ENCODE data around the gene KISS1R.

The KISS1R gene

DNA sequence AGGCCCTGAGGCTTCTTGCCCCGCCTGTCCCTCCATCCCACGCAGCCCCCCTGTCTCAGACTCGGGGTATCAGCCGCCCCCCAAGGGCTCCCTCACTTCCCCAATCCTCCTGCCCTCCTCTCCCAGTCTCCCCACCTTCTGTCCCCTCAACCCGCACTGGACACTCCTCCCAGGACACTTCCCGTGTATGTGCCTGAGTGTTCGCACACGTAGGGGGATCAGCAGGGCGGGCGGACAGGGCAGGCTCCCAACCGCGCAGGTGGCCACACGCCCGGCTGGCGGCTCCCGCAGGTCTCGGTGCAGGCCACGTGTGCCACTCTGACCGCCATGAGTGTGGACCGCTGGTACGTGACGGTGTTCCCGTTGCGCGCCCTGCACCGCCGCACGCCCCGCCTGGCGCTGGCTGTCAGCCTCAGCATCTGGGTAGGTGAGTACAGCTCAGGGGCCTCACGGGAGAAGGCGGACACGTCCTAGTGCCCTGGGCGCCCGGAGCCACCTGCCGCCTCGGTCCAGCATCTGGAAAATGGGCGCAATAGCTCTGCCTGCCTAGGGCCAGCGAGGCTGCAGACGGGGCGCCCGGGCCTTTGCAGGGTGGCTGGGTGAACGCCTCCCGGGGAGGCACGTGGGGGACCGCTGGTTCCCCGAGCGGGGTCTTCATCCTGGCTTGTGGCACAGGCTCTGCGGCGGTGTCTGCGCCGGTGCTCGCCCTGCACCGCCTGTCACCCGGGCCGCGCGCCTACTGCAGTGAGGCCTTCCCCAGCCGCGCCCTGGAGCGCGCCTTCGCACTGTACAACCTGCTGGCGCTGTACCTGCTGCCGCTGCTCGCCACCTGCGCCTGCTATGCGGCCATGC is 2.3 kb downstream of the KISS1R start:
- TF ChIP-seq GATA3 (IDR thresholded peaks at IDR 0.05; ENCODE audit: low read depth, low read length) (no peak), GATA2 (IDR thresholded peaks at IDR 0.05; ENCODE audit: low read depth, low read length) (no peak)

DNA sequence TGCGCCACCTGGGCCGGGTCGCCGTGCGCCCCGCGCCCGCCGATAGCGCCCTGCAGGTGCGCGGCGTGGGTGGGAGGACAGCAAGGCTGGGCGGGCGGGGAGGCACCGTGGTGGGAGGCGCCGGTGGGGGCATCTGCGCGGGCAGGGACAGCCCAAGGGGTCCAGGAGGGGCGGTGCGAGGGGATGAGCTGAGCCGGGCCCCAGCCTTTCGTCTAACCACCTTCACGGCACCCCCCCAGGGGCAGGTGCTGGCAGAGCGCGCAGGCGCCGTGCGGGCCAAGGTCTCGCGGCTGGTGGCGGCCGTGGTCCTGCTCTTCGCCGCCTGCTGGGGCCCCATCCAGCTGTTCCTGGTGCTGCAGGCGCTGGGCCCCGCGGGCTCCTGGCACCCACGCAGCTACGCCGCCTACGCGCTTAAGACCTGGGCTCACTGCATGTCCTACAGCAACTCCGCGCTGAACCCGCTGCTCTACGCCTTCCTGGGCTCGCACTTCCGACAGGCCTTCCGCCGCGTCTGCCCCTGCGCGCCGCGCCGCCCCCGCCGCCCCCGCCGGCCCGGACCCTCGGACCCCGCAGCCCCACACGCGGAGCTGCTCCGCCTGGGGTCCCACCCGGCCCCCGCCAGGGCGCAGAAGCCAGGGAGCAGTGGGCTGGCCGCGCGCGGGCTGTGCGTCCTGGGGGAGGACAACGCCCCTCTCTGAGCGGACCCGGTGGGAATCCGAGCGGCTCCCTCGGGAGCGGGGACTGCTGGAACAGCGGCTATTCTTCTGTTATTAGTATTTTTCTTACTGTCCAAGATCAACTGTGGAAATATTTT is 3.1 kb downstream of the KISS1R start:
- no peak for TF ChIP-seq GATA3 (IDR thresholded peaks at IDR 0.05; ENCODE audit: low read depth, low read length)

DNA sequence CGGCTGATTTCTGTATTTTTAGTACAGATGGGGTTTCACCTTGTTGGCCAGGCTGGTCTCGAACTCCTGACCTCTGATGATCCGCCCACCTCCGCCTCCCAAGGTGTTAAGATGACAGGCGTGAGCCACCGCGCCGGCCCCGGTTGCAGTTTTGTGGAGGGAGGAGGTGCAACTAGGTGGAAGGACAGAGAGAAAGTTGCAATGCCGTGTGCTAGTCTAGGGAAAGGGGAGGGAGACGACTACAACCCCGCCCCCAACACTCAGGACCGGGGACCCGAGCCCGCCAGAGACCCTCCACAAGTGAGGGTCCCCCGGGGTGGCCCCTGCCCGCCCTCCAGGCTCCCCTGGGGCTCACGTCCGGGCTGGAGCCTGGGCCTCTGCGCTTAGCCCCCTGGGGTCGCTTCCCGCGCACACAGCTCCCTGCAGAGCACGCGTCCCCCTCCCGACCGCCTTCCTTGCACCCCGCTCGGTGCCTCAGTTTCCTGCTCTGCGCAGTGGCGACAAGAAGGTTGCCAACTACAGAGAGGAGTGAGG is 7.5 kb downstream of the KISS1R start:
- TF ChIP-seq GATA3 (IDR thresholded peaks at IDR 0.05; ENCODE audit: low read depth, low read length): no peak
- no peak for TF ChIP-seq GATA2 (IDR thresholded peaks at IDR 0.05; ENCODE audit: low read depth, low read length)

GRCh38 chr19:925087-925525 is 8.0 kb downstream of the KISS1R start:
- TF ChIP-seq GATA2 (IDR thresholded peaks at IDR 0.05; ENCODE audit: low read depth, low read length) (no peak), GATA3 (IDR thresholded peaks at IDR 0.05; ENCODE audit: low read depth, low read length) (no peak)

- TF ChIP-seq GATA3 (IDR thresholded peaks at IDR 0.05; ENCODE audit: low read depth, low read length): no peak
- no peak for TF ChIP-seq GATA2 (IDR thresholded peaks at IDR 0.05; ENCODE audit: low read depth, low read length)
Observed at GRCh38 chr19:925526-926322, 8.6 kb downstream of the KISS1R start, which contains the start of gene ARID3A. Gene ARID3A (plus strand): TSS chr19:926035. CDS start chr19:929529, 3,494 bp downstream.

- TF ChIP-seq GATA2 (IDR thresholded peaks at IDR 0.05; ENCODE audit: low read depth, low read length) (no peak), GATA3 (IDR thresholded peaks at IDR 0.05; ENCODE audit: low read depth, low read length) (no peak)
Observed at GRCh38 chr19:926323-926588, 9.1 kb downstream of the KISS1R start.

DNA sequence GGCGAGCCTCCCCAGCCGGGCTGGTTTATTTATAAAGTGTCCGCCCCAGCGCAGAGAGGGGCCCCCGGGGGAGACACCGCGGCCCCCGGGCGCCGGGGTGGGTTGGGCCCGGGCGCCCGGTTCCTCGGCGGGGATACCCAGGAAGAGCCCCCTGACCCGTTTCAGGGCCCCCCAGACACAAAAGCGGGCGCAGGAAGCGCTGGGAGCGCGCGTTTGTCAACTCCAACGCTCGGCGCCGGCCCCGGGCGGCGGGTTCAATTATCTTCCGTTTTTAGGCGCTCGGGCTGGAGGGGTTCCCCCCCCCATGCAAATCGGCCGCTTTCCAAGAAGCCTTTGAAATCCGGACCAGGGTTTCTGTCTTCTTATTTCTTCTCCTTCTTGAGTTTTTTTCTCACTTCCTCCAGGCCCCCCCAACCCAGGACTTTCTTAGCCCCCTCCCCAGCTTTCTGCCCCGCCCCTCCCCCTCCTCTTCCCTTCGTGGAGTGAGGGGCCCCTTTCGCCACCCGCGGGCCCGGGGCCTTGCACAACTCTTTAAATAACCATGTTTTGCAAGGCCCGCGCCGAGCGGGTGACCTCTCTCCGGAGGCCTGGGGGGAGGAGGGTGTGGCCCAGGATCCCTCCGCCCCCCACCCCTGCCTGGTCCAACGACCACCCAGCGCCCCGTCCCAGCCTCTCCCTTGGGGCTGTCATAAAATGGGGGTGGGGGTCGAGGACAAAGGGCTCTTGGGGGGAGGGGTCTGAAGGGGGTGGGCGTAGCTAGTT is 9.6 kb downstream of the KISS1R start:
- no peak for TF ChIP-seq GATA3 (IDR thresholded peaks at IDR 0.05; ENCODE audit: low read depth, low read length)
- TF ChIP-seq GATA2 (IDR thresholded peaks at IDR 0.05; ENCODE audit: low read depth, low read length): no peak

DNA sequence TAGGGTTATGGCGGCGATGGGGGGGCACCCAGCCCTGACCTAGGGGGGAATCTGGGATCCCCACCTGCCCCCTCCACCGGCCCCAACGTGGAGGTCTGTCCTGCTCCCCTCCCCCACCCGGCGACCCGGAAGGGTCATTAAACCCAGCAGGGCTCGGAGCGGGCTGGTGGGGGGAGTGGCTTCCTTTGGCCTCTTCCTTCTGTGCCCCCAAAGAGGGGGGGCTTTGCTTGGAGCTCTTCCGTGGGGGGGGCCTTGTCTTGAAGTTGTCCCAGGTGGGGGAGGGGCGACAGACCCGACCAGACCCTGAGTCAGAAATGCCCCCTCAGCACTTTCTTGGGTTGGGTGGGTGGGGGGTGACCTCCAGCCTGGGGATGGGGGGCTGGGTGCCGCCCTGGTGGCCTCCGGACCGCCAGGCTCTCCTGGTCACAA is 10.2 kb downstream of the KISS1R start:
- TF ChIP-seq GATA3 (IDR thresholded peaks at IDR 0.05; ENCODE audit: low read depth, low read length) (no peak), GATA2 (IDR thresholded peaks at IDR 0.05; ENCODE audit: low read depth, low read length) (no peak)

DNA sequence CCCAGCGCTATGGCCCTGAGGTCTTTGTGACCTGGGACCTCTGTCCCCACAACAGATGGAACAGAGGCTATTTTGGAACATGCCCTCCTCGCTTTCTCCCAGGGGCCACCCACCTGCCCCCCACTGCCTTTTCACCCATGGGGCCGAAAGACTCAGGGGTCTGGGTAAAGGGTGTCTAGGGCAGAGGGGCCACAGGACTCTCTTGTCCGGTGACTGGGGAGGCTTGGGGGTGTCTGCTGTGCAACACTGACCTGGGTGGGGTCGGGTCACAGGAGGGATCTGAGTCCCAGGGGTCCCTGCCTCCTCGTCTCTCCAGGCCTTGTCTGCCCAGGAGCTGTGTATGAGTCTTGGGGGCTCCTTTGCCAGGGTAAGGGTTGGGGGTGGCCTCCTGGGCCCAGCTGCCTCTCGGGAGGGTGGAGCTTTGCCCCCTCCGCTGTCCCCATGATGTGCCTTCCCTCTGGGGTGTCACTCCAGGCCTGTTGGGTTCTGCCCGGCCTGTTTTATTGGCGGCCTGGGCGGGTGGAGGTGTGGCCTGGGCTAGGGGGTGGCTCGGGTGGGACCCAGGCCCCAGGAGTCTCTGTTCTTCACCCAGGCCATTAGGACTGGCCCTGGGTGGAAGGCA is 10.8 kb downstream of the KISS1R start:
- no peak for TF ChIP-seq GATA3 (IDR thresholded peaks at IDR 0.05; ENCODE audit: low read depth, low read length)
- TF ChIP-seq GATA2 (IDR thresholded peaks at IDR 0.05; ENCODE audit: low read depth, low read length): no peak

DNA sequence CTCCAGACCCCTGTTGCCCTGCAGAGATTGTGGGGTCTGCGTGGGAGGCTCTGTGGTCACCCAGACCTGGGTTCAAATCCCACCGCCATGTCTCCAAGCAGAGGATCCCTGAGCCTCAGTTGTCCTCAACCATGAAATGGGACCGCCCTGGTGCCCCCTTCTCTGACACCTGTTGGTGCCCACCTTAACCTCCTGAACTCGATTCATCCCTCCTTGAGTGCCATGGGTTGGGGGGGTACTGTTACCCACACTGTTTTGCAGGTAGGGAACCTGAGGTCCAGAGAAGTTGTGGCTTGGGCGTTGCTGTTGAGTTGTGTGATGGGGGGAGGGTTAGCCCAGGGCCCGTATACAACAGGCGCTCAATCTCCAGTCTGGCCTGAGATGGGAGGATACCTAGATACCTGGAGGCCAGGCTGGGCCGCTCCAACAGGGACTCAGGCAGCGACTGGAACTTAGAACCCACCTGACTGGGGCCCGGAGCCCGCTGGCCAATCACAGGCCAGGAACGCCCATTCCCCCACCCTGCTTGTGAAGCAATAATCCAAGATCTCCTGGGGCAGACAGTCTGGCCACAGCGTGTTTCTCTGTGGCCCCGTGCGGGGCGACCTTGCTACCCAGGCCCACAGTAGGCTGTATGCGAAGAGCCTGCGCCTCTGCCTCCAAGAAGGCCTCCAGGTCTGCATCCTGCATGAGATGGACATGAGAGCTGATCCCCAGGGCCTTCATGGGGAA is 11.5 kb downstream of the KISS1R start:
- TF ChIP-seq GATA2 (IDR thresholded peaks at IDR 0.05; ENCODE audit: low read depth, low read length) (no peak), GATA3 (IDR thresholded peaks at IDR 0.05; ENCODE audit: low read depth, low read length) (no peak)

GRCh38 chr19:929203-929890 is 12.2 kb downstream of the KISS1R start:
- TF ChIP-seq GATA2 (IDR thresholded peaks at IDR 0.05; ENCODE audit: low read depth, low read length) (no peak), GATA3 (IDR thresholded peaks at IDR 0.05; ENCODE audit: low read depth, low read length) (no peak)

GRCh38 chr19:929891-930258 is 12.7 kb downstream of the KISS1R start:
- TF ChIP-seq GATA2 (IDR thresholded peaks at IDR 0.05; ENCODE audit: low read depth, low read length): no peak
- TF ChIP-seq GATA3 (IDR thresholded peaks at IDR 0.05; ENCODE audit: low read depth, low read length): no peak
